IMR-90 (cell line): Measurements from ENCODE around the gene ZNF597.

Source experiments
- CHD1 ChIP-seq: IDR thresholded peaks from 2 replicates; pipeline ENCODE4 v1.6.1; 2012; ENCODE audit warnings: low read depth, low read length, improper control_type of control experiment
- FOS ChIP-seq: fragments of 150-350 bp; IDR thresholded peaks from 2 replicates; pipeline ENCODE4 v1.6.1; 2016; ENCODE audit warnings: low read depth, low read length
- MXI1 ChIP-seq: IDR thresholded peaks from 2 replicates; pipeline ENCODE4 v1.6.1; 2012; ENCODE audit warnings: low read depth, mild to moderate bottlenecking, low read length, moderate library complexity, borderline replicate concordance
- POLR2A ChIP-seq: IDR thresholded peaks from 2 replicates; pipeline ENCODE4 v1.6.1; 2012; ENCODE audit warnings: mild to moderate bottlenecking, low read depth, low read length
- RAD21 ChIP-seq: IDR thresholded peaks from 2 replicates; pipeline ENCODE4 v1.6.1; 2012; ENCODE audit warnings: low read length, improper control_type of control experiment
- USF2 ChIP-seq: fragments of 150-350 bp; IDR thresholded peaks from 2 replicates; pipeline ENCODE4 v1.6.1; 2017; ENCODE audit warnings: mild to moderate bottlenecking, antibody characterized with exemption, low read length, low read depth
- TF ChIP-seq, protein P1 (sequence below): conservative IDR thresholded peaks from 2 replicates; pipeline ENCODE4 v1.5.1; 2012; ENCODE audit warnings: mild to moderate bottlenecking, low read depth, low read length, improper control_type of control experiment

DNA sequence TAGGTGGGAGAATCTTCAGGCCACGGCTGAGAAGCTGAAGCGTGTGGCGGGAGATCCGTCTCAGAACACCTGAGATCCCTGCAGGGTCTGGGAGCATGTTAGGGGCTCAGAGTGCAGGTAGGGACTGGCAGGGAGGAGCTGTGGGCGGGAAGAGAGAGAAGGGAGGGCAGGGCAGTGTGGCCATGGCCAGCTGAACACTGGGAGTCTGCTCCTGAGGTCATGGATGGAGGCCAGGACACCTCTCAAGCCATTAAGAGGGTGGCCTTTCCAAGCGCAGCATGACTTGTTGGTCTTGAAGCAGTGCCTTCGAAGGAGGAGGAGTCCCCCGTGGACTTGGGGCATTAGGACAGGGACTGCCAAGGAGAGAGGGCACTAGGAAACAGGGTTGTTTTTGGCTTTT, 23.9 kb upstream of the ZNF597 start:
- TF ChIP-seq USF2 (no peak), POLR2A (no peak), MXI1 (no peak), FOS (no peak), RAD21 (no peak), CHD1 (no peak)
- TF ChIP-seq, protein P1, sequence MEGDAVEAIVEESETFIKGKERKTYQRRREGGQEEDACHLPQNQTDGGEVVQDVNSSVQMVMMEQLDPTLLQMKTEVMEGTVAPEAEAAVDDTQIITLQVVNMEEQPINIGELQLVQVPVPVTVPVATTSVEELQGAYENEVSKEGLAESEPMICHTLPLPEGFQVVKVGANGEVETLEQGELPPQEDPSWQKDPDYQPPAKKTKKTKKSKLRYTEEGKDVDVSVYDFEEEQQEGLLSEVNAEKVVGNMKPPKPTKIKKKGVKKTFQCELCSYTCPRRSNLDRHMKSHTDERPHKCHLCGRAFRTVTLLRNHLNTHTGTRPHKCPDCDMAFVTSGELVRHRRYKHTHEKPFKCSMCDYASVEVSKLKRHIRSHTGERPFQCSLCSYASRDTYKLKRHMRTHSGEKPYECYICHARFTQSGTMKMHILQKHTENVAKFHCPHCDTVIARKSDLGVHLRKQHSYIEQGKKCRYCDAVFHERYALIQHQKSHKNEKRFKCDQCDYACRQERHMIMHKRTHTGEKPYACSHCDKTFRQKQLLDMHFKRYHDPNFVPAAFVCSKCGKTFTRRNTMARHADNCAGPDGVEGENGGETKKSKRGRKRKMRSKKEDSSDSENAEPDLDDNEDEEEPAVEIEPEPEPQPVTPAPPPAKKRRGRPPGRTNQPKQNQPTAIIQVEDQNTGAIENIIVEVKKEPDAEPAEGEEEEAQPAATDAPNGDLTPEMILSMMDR = no peak
